Endothelial cell of umbilical vein (primary cell): Measurements from ENCODE around the gene TTC33. TPM values are rescaled to one million over a fixed set of nuclear protein-coding genes. Genes with fewer than 3 reads are reported as not detected.

ENCODE experiments used
- BruUV-seq: library from RNA; stranded (reverse); fragments of 400-500 nt; replicated peaks from 2 replicates; lab custom pipeline; 2021; lab: Mats Ljungman, UMichigan
- CTCF ChIA-PET: fragments of 300-600, 350-600 bp; sonication (Branson Sonifier 250); formaldehyde crosslinking; loops from one replicate; lab custom pipeline; 2021; ENCODE audit warnings: antibody characterized with exemption, inconsistent platforms; lab: Charles Lee
- POLR2A ChIA-PET: fragments of 300-600, 350-600 bp; sonication (Branson Sonifier 250); formaldehyde crosslinking; loops from one replicate; lab custom pipeline; 2021; ENCODE audit warnings: antibody characterized with exemption, inconsistent platforms; lab: Charles Lee
- DNase-seq: peaks from one replicate; pipeline ENCODE4 v3.0.0-alpha.2; 2011; ENCODE audit warnings: low read depth, low spot score
- FAIRE-seq: peaks from 2 replicates; lab custom pipeline; 2011; peaks lifted over from hg19 to GRCh38; lab: Jason Lieb, UNC
- H2AFZ ChIP-seq: 2 replicates; pipeline ENCODE4 v1.6.0; 2012; ENCODE audit warnings: low read depth, low read length, control low read depth, inconsistent platforms
- H3K27ac ChIP-seq: 2 replicates; pipeline ENCODE4 v1.5.1; 2011; ENCODE audit warnings: low read depth, mild to moderate bottlenecking, control low read depth, low read length, moderate library complexity; ENCODE audit not compliant: insufficient read depth
- H3K27me3 ChIP-seq, 2 experiments: 2 replicates each; pipeline versions ENCODE4 v1.6.0 to v1.6.1; 2011; ENCODE audit warnings: low read length in 2 of 2, mixed read lengths in 1 of 2; ENCODE audit not compliant: control insufficient read depth in 2 of 2, insufficient read depth in 2 of 2
- H3K36me3 ChIP-seq, 2 experiments: 2 replicates in 1 of 2; 3 replicates in 1 of 2; pipeline ENCODE4 v1.5.1; 2011; ENCODE audit warnings: low read length in 2 of 2, mild to moderate bottlenecking in 1 of 2, moderate library complexity in 1 of 2; ENCODE audit not compliant: control insufficient read depth in 2 of 2, insufficient read depth in 2 of 2; ENCODE audit errors: extremely low read depth in 1 of 2
- H3K4me1 ChIP-seq: 3 replicates; pipeline ENCODE4 v1.5.1; 2011; ENCODE audit warnings: mild to moderate bottlenecking, low read length; ENCODE audit not compliant: control insufficient read depth, insufficient read depth; ENCODE audit errors: extremely low read depth
- H3K4me2 ChIP-seq: 2 replicates; pipeline ENCODE4 v1.6.1; 2011; ENCODE audit warnings: low read length, control low read depth, mixed read lengths; ENCODE audit not compliant: insufficient read depth
- H3K4me3 ChIP-seq, 3 experiments: fragments of 200-600 bp in 1 of 3; sonication (generic), shearing (Covaris generic) in 1 of 3; replicated peaks in 1 of 3; 2 replicates each; pipeline ENCODE4 v1.5.1; 2011 to 2016; ENCODE audit warnings: control low read depth in 3 of 3, low read length in 3 of 3, mild to moderate bottlenecking in 2 of 3, inconsistent platforms in 1 of 3, low read depth in 1 of 3, moderate library complexity in 1 of 3; ENCODE audit not compliant: insufficient read depth in 1 of 3
- H3K79me2 ChIP-seq: 2 replicates; pipeline ENCODE4 v1.6.0; 2012; ENCODE audit warnings: low read length, inconsistent platforms; ENCODE audit not compliant: control insufficient read depth, insufficient read depth
- H3K9ac ChIP-seq: replicated peaks from 2 replicates; pipeline ENCODE3; 2011; ENCODE audit warnings: low read length, control low read depth; ENCODE audit not compliant: insufficient read depth; ENCODE audit errors: extremely low read depth
- H3K9me1 ChIP-seq: replicated peaks from 3 replicates; pipeline ENCODE4 v1.6.0; 2011; ENCODE audit warnings: mild to moderate bottlenecking, low read length; ENCODE audit not compliant: control insufficient read depth, insufficient read depth; ENCODE audit errors: extremely low read depth
- H3K9me3 ChIP-seq: replicated peaks from 2 replicates; pipeline ENCODE4 v1.5.1; 2012; ENCODE audit warnings: low read length, inconsistent platforms; ENCODE audit not compliant: control insufficient read depth, insufficient read depth
- H4K20me1 ChIP-seq: replicated peaks from 2 replicates; pipeline ENCODE3; 2011; ENCODE audit warnings: mild to moderate bottlenecking, low read length; ENCODE audit not compliant: control insufficient read depth, insufficient read depth; ENCODE audit errors: extremely low read depth
- CTCF ChIP-seq, 2 donors: IDR thresholded peaks; 1 replicate in 1 of 2; 2 replicates in 1 of 2; pipeline ENCODE4 v1.5.1; 2011; ENCODE audit warnings: low read length in 2 of 2, mild to moderate bottlenecking in 2 of 2, moderate library complexity in 2 of 2, control low read depth in 1 of 2, inconsistent platforms in 1 of 2, low read depth in 1 of 2; ENCODE audit not compliant: insufficient read depth in 1 of 2; ENCODE audit errors: extremely low read depth in 1 of 2
- EZH2 ChIP-seq: IDR thresholded peaks from 2 replicates; pipeline ENCODE4 v1.6.1; 2012; ENCODE audit warnings: borderline replicate concordance, low read depth, mild to moderate bottlenecking, moderate library complexity, low read length, inconsistent platforms; ENCODE audit not compliant: severe bottlenecking
- FOS ChIP-seq: IDR thresholded peaks from 2 replicates; pipeline ENCODE4 v1.6.1; 2011; ENCODE audit warnings: mild to moderate bottlenecking, low read length, moderate library complexity, borderline replicate concordance; ENCODE audit not compliant: insufficient read depth
- GATA2 ChIP-seq: IDR thresholded peaks from 2 replicates; pipeline ENCODE4 v1.7.0; 2011; ENCODE audit warnings: low read depth, mild to moderate bottlenecking, moderate library complexity, mixed read lengths, low read length; ENCODE audit not compliant: insufficient read length, insufficient read depth
- JUN ChIP-seq: IDR thresholded peaks from 2 replicates; pipeline ENCODE4 v1.6.1; 2011; ENCODE audit warnings: borderline replicate concordance, low read depth; ENCODE audit not compliant: insufficient read length, insufficient read depth
- MYC ChIP-seq: IDR thresholded peaks from one replicate; pipeline ENCODE4 v1.6.1; 2011; ENCODE audit warnings: mild to moderate bottlenecking, low read depth, low read length
- POLR2A ChIP-seq: IDR thresholded peaks from 2 replicates; pipeline ENCODE4 v1.6.1; 2012; ENCODE audit warnings: low read depth, mild to moderate bottlenecking, control low read depth, low read length
- POLR2AphosphoS5 ChIP-seq: IDR thresholded peaks from 2 replicates; pipeline ENCODE4 v1.6.1; 2012; ENCODE audit warnings: low read depth, mild to moderate bottlenecking, control low read depth, low read length, moderate library complexity; ENCODE audit not compliant: insufficient read depth
- dilution Hi-C: fragments of 300-500 bp; cut with MboI; formaldehyde crosslinking; loops from one replicate; pipeline ENCODE4 v1.15.0; 2019; ENCODE audit warnings: low sequenced_read_pairs; ENCODE audit not compliant: extremely low pct_ligation_motif_present
- intact Hi-C: fragments of 100-400 bp; cut with micrococcal nuclease; formaldehyde crosslinking; loops from one replicate; pipeline ENCODE4 v1.10.0; 2022
- polyA plus RNA-seq, 4 experiments: library from polyadenylated mRNA; depleted of rRNA in 3 of 4; stranded (reverse) in 3 of 4; unstranded in 1 of 4; fragments of >200 nt; gene quantifications; 2 replicates each; pipeline versions ENCODE4 v1.2.1 to v1.2.3, GENCODE V29; 2011 to 2012; ENCODE audit warnings: missing spikeins in 1 of 4
- total RNA-seq: library from RNA; stranded (reverse); gene quantifications from 2 replicates; pipeline ENCODE4 v1.2.3, GENCODE V29; 2021
- TF ChIP-seq, protein P1 (sequence below): IDR thresholded peaks from 2 replicates; pipeline ENCODE4 v1.6.1; 2011; ENCODE audit not compliant: insufficient read depth, insufficient read length

Gene TTC33
- total and polyA plus RNA-seq, 2 donors (not counting 3 experiments of a cell fraction or from before 2014, with no cell fraction given), result 2.2 to 11.7 TPM

GRCh38 chr5:40547557-40547956 is 208.2 kb downstream of the TTC33 start:
- BruUV-seq, result no TSS peak
- FAIRE-seq, result no peak

More at GRCh38 chr5:40547557-40547956, 208.2 kb downstream of the TTC33 start:
- Histone ChIP-seq H3K9me1 (no peaks in the 10 kb centered on the region), H3K4me1 (peaks cover 14% of the 10 kb centered on the region), H3K79me2 (no peaks in the 10 kb centered on the region), H3K27me3 (no peaks in the 10 kb centered on the region), H4K20me1 (no peaks in the 10 kb centered on the region), H3K9me3 (no peaks in the 10 kb centered on the region), H3K27ac (no peak overlapping the region), H2AFZ (no peak overlapping the region), H3K9ac (no peak overlapping the region), H3K36me3 (no peaks in the 10 kb centered on the region), H3K4me2 (no peak overlapping the region), H3K4me3 (no peak overlapping the region)
- intact Hi-C loops, result no loop called here
- CTCF ChIA-PET, result no interaction called here
- dilution Hi-C loops, result no loop called here
- TF ChIP-seq, protein P1, sequence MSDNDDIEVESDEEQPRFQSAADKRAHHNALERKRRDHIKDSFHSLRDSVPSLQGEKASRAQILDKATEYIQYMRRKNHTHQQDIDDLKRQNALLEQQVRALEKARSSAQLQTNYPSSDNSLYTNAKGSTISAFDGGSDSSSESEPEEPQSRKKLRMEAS, result no peak
- TF ChIP-seq GATA2, result no peak
- TF ChIP-seq JUN, result no peak
- no peak for TF ChIP-seq FOS
- TF ChIP-seq CTCF (IDR thresholded peaks at IDR 0.05; ENCODE audit: extremely low read depth in 1 of 2, insufficient read depth in 1 of 2, low read depth in 1 of 2, low read length in 2 of 2), result no peak
- TF ChIP-seq EZH2, result no peak
- TF ChIP-seq POLR2AphosphoS5, result no peak
- TF ChIP-seq MYC, result no peak
- no peak for TF ChIP-seq POLR2A
- POLR2A ChIA-PET, result no interaction called here
- no peak for DNase-seq
